Bronchial epithelial cell (primary cell): ENCODE results near the gene TEX29. TPM values are rescaled to one million over a fixed set of nuclear protein-coding genes. Genes with fewer than 3 reads are reported as not detected.

ENCODE experiments used
- DNase-seq: peaks from one replicate; pipeline ENCODE4 v3.0.0-alpha.2; 2010; ENCODE audit warnings: low read depth
- FAIRE-seq: peaks from 2 replicates; lab custom pipeline; 2011; peaks lifted over from hg19 to GRCh38; lab: Jason Lieb, UNC
- H3K27me3 ChIP-seq: 2 replicates; pipeline ENCODE4 v1.5.1; 2011; ENCODE audit warnings: low read length; ENCODE audit not compliant: control insufficient read depth, insufficient read depth
- H3K36me3 ChIP-seq: 2 replicates; pipeline ENCODE4 v1.5.1; 2011; ENCODE audit warnings: low read length; ENCODE audit not compliant: control insufficient read depth, insufficient read depth
- H3K4me3 ChIP-seq: 2 replicates; pipeline ENCODE4 v1.5.1; 2011; ENCODE audit warnings: mild to moderate bottlenecking, low read depth, low read length, control low read depth
- CTCF ChIP-seq: IDR thresholded peaks from 2 replicates; pipeline ENCODE4 v1.5.1; 2011; ENCODE audit warnings: mild to moderate bottlenecking, moderate library complexity, low read length, control low read depth, inconsistent platforms; ENCODE audit not compliant: insufficient read depth, severe bottlenecking
- total RNA-seq: library from RNA; depleted of rRNA; stranded (reverse); fragments of >200 nt; gene quantifications from 2 replicates; pipeline ENCODE4 v1.2.1, GENCODE V29; 2014

The TEX29 gene
- total RNA-seq = not detected in 2 replicates

- FAIRE-seq (no peak), DNase-seq (no peak)
- Histone ChIP-seq H3K27me3 (no peaks in the 10 kb centered on the region), H3K36me3 (no peaks in the 10 kb centered on the region), H3K4me3 (no peak within 1 kb of the TSS)
- no peak for TF ChIP-seq CTCF
Observed at GRCh38 chr13:111319998-111320911, at the start of gene TEX29. TSS of gene TEX29 (plus strand) at chr13:111320642. CDS start at chr13:111320891, 249 bp downstream.

DNA sequence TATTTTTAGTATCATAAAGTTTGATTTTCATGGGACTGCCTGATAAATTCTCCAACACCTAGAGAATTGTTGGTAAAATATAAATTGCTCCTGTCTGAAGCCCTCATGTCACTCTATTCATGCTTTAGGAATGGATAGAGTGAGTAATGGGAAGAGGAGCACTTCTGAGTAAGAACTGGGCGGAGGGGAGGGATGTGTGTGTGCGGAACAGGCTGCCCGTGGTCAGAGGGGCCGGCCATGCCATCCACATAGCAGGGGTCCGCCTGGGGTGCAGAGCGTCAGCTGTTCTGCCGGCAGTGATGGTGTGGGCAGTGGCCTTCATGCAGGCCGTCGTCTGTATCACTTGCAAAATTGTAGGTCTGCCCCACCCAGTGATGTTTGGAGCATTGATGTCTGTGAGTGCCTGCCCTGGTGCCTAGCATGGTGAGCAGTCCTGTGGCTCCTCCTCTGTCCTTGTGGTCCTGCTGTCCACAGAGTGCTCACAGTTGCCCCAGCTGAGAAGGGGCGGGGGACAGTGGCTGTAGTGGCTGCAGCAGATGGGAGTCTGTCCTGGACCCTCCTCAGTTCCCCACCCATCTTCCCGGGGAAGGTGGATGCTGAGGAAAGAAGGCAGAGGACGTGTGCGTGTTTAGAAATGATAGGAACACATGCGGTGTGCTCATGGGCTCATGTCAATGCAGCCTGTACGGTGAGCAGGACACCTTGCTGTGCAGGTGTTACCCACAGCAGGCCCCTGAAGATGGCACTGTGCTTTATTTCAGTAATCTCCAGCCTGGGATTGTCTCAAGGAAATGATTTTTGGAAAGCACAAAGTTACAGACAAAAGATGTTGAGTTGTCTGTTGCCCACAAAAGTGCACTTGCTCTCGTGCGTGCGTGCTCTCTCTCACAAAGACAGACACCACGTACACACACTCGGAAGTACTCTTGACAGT, 49.4 kb upstream of the TEX29 start:
- Histone ChIP-seq H3K4me3 (no peak overlapping the region), H3K36me3 (peaks cover 15% of the 10 kb centered on the region), H3K27me3 (no peaks in the 10 kb centered on the region)
- DNase-seq (peak; percentile 28), FAIRE-seq (no peak)
- no peak for TF ChIP-seq CTCF

DNA sequence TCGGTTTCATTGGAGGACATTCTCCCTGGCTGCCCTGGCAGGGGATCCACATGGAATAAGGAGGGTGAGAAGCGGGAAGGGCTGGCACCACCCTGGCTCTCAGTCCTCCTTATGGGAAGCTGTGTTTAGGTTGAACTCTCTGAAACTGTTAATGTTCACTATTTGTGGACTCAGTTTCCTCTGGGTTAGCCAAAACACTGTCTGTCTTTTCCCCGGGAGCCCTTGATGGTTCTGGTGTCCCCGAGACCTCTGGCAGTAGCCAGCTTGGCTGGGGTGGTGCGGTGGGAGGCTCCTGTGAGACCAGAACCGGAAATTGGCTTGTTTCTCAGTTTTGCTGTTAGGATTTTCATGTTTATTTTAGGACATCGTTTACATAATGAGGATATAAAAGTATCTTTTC, 48.3 kb upstream of the TEX29 start:
- TF ChIP-seq CTCF = no peak
- DNase-seq (no peak), FAIRE-seq (no peak)
- H3K36me3 ChIP-seq = peaks cover 15% of the 10 kb centered on the region
- no peaks in the 10 kb centered on the region for H3K27me3 ChIP-seq
- no peak overlapping the region for H3K4me3 ChIP-seq

- no peak overlapping the region for H3K4me3 ChIP-seq
- TF ChIP-seq CTCF = no peak
- H3K27me3 ChIP-seq = no peaks in the 10 kb centered on the region
- FAIRE-seq = no peak
- peaks cover 14% of the 10 kb centered on the region for H3K36me3 ChIP-seq
- DNase-seq = no peak
Observed at GRCh38 chr13:111275382-111275781, 45.1 kb upstream of the TEX29 start.

DNA sequence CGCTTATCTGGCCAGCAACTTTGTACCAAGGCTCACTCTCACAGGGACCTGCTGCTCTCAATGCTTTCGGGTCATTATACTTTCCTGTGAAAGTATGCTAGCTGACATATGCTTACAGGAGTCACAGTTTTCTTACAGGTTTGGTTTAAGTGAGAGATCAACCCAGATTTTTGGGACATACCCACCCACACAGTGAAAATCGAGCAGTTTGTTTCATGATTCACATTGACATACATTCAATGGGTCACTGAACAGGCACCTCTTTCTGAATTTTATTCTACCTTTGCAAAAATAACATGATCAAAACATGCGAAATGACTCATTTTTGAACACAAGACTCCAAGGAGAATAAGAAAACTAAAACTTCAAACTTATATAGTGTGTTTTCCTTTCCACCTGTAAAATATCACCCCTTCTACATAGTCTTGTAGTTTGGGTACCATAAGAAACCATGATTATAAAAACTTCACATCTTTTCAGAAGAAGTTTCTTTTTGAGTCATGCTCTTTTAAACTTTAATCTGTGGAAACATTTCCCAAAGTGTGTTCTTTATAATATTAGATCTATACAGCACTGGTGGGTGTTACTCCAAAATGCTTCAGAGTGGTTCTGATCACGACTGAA, 44.3 kb upstream of the TEX29 start:
- FAIRE-seq = no peak
- Histone ChIP-seq H3K36me3 (peaks cover 14% of the 10 kb centered on the region), H3K4me3 (no peak overlapping the region), H3K27me3 (no peaks in the 10 kb centered on the region)
- DNase-seq = no peak
- no peak for TF ChIP-seq CTCF
